Ramos (cell line): Measurements from ENCODE around the gene CCDC34.

ENCODE experiments used
- in situ Hi-C: fragments of 300-500 bp; cut with MboI; formaldehyde crosslinking; loops from one replicate; pipeline ENCODE4 v1.14.3; 2022; ENCODE audit warnings: low sequenced_read_pairs; ENCODE audit not compliant: unreplicated experiment

Gene CCDC34

GRCh38 chr11:27362749-27363575 lies at the start of gene CCDC34:
Gene CCDC34 (minus strand): TSS chr11:27363215. CDS start chr11:27363194, 21 bp downstream.
- in situ Hi-C loops = no loop called here

GRCh38 chr11:27412192-27412691 lies 49.2 kb upstream of the CCDC34 start:
- in situ Hi-C loops = no loop called here

- in situ Hi-C loops = no loop called here
These were observed 48.3 kb upstream of the CCDC34 start for GRCh38 chr11:27411328-27411727.

GRCh38 chr11:27410272-27410671 lies 47.3 kb upstream of the CCDC34 start:
- in situ Hi-C loops = no loop called here

- in situ Hi-C loops = no loop called here
These were observed 46.7 kb upstream of the CCDC34 start for GRCh38 chr11:27409742-27410141.

GRCh38 chr11:27409049-27409448 lies 46.0 kb upstream of the CCDC34 start:
- in situ Hi-C loops = no loop called here

GRCh38 chr11:27408246-27408800 lies 45.3 kb upstream of the CCDC34 start:
- in situ Hi-C loops = no loop called here

GRCh38 chr11:27406498-27407354 lies 43.7 kb upstream of the CCDC34 start:
- in situ Hi-C loops = no loop called here

GRCh38 chr11:27405134-27405533 lies 42.1 kb upstream of the CCDC34 start:
- in situ Hi-C loops = no loop called here

- in situ Hi-C loops = no loop called here
These were observed 41.4 kb upstream of the CCDC34 start for GRCh38 chr11:27404427-27404826.

- in situ Hi-C loops = no loop called here
These were observed 40.2 kb upstream of the CCDC34 start for GRCh38 chr11:27403195-27403594.

- in situ Hi-C loops = no loop called here
These were observed 39.4 kb upstream of the CCDC34 start for GRCh38 chr11:27402450-27402849.

GRCh38 chr11:27401833-27402316 lies 38.9 kb upstream of the CCDC34 start:
- in situ Hi-C loops = no loop called here

- in situ Hi-C loops = no loop called here
These were observed 38.3 kb upstream of the CCDC34 start for GRCh38 chr11:27401280-27401832.

GRCh38 chr11:27398400-27398770 lies 35.4 kb upstream of the CCDC34 start:
- in situ Hi-C loops = no loop called here

GRCh38 chr11:27397624-27398399 lies 34.8 kb upstream of the CCDC34 start:
- in situ Hi-C loops = no loop called here

- in situ Hi-C loops = no loop called here
These were observed 33.3 kb upstream of the CCDC34 start for GRCh38 chr11:27396259-27396839.

- in situ Hi-C loops = no loop called here
These were observed 32.7 kb upstream of the CCDC34 start for GRCh38 chr11:27395556-27396258.

- in situ Hi-C loops = no loop called here
These were observed 31.8 kb upstream of the CCDC34 start for GRCh38 chr11:27394781-27395228.
